Esophagus squamous epithelium (tissue), 4 donors: Measurements from ENCODE around the gene HEATR1.

Experiments
- POLR2A ChIP-seq, 4 donors: fragments of 450-650 bp; IDR thresholded peaks; one replicate each; pipeline ENCODE4 v1.6.1; 2017; ENCODE audit warnings: antibody characterized with exemption in 4 of 4, mild to moderate bottlenecking in 4 of 4, moderate library complexity in 3 of 4
- TF ChIP-seq, protein P1 (sequence below), 6 experiments: fragments of 450-650 bp in 4 of 6; fragments of 200-600 bp in 2 of 6; sonication (generic) in 2 of 6; IDR thresholded peaks; one replicate each; pipeline ENCODE4 v1.5.1; 2016 to 2019; ENCODE audit warnings: antibody characterized with exemption in 6 of 6, mild to moderate bottlenecking in 4 of 6, moderate library complexity in 4 of 6

DNA sequence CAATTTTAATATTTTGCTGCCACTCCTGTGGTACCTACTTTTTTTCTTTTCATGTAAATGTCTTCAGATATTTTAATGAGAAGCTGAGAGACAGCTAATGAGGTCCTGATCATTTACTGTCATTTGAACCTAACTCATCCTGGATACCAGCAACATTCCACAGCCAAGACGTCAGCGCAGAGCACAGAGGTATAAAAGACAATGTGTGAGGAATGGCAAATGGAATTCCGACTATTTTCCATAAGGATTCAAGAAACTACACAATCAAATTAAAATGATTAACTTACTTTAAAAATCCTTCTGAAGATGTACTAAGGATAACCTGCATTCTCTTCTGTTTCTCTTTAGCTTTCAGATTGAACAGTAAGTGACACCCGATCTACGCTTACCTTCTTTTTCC is 38.8 kb downstream of the HEATR1 start:
- TF ChIP-seq POLR2A (IDR thresholded peaks at IDR 0.05) = no peak
- TF ChIP-seq, protein P1, sequence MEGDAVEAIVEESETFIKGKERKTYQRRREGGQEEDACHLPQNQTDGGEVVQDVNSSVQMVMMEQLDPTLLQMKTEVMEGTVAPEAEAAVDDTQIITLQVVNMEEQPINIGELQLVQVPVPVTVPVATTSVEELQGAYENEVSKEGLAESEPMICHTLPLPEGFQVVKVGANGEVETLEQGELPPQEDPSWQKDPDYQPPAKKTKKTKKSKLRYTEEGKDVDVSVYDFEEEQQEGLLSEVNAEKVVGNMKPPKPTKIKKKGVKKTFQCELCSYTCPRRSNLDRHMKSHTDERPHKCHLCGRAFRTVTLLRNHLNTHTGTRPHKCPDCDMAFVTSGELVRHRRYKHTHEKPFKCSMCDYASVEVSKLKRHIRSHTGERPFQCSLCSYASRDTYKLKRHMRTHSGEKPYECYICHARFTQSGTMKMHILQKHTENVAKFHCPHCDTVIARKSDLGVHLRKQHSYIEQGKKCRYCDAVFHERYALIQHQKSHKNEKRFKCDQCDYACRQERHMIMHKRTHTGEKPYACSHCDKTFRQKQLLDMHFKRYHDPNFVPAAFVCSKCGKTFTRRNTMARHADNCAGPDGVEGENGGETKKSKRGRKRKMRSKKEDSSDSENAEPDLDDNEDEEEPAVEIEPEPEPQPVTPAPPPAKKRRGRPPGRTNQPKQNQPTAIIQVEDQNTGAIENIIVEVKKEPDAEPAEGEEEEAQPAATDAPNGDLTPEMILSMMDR (IDR thresholded peaks at IDR 0.05) = no peak
